Lung (tissue), 12 donors: ENCODE results near the gene NRSN2. TPM values are rescaled to one million over a fixed set of nuclear protein-coding genes. Genes with fewer than 3 reads are reported as not detected.

ENCODE experiments used
- ATAC-seq: fragments of 200-7000 bp; cut with Tn5 transposase; one replicate; pipeline ENCODE4 v1.9.1; 2020; ENCODE audit warnings: moderate number of reproducible peaks; ENCODE audit not compliant: insufficient read depth, low FRiP score
- DNase-seq, 3 donors: peaks; one replicate each; pipeline ENCODE4 v3.0.0-alpha.2; 2013 to 2017
- H3K27ac ChIP-seq, 2 donors: one replicate each; pipeline ENCODE4 v1.5.1; 2013; ENCODE audit warnings: mild to moderate bottlenecking in 2 of 2, moderate library complexity in 2 of 2, control low read depth in 1 of 2, inconsistent platforms in 1 of 2, low read depth in 1 of 2, low read length in 1 of 2
- H3K27me3 ChIP-seq, 3 donors: one replicate each; pipeline ENCODE4 v1.5.1; 2013; ENCODE audit warnings: low read length in 2 of 3; ENCODE audit not compliant: control insufficient read depth in 3 of 3, insufficient read depth in 3 of 3
- H3K36me3 ChIP-seq, 4 donors: one replicate each; pipeline ENCODE4 v1.5.1; 2013; ENCODE audit warnings: low read length in 4 of 4, mild to moderate bottlenecking in 1 of 4, moderate library complexity in 1 of 4; ENCODE audit not compliant: control insufficient read depth in 4 of 4, insufficient read depth in 4 of 4
- H3K4me1 ChIP-seq, 5 donors: one replicate each; pipeline ENCODE4 v1.5.1; 2013; ENCODE audit warnings: low read length in 5 of 5, mild to moderate bottlenecking in 2 of 5, moderate library complexity in 1 of 5; ENCODE audit not compliant: control insufficient read depth in 5 of 5, insufficient read depth in 5 of 5
- H3K4me3 ChIP-seq: one replicate; pipeline ENCODE4 v1.5.1; 2013; ENCODE audit warnings: mild to moderate bottlenecking, control low read depth, moderate library complexity
- H3K9ac ChIP-seq, 2 donors: one replicate each; pipeline ENCODE4 v1.5.1; 2013; ENCODE audit warnings: low read length in 2 of 2, control low read depth in 1 of 2; ENCODE audit not compliant: insufficient read depth in 1 of 2
- H3K9me3 ChIP-seq, 4 donors: one replicate each; pipeline ENCODE4 v1.5.1; 2013; ENCODE audit warnings: low read length in 3 of 4, mild to moderate bottlenecking in 1 of 4, moderate library complexity in 1 of 4; ENCODE audit not compliant: control insufficient read depth in 4 of 4, insufficient read depth in 3 of 4
- WGBS, 2 donors: extraction: QIAGEN DNeasy Blood & Tissue Kit; methylation state at CpG; one replicate each; pipeline ENCODE4 v1.1.7; 2013; 5-methylcytosine and 5-hydroxymethylcytosine counted together
- polyA plus RNA-seq, 2 donors: library from polyadenylated mRNA; stranded (reverse); fragments of 200-250 nt; gene quantifications; one replicate each; pipeline ENCODE4 v1.2.1, GENCODE V29; 2013
- total RNA-seq, 2 donors: library from RNA; depleted of rRNA in 1 of 2; stranded (reverse); fragments of >200 nt in 1 of 2; gene quantifications; one replicate each; pipeline ENCODE4 v1.2.1, GENCODE V29; 2014 to 2021
- TF ChIP-seq, protein P1 (sequence below): IDR thresholded peaks from 2 replicates; pipeline ENCODE4 v1.5.1; 2012; ENCODE audit warnings: mild to moderate bottlenecking; ENCODE audit errors: control extremely low read depth, extremely low read depth
- donor health status: control.
- donor health status: control.
- donor health status: Bipolar disorder and iron deficiency.
- donor health status: healthy.
- donor health status: DM: yes; HTN: yes; CAD: no.

Gene NRSN2
- total and polyA plus RNA-seq, 4 donors, result 15.3 to 43.7 (median 28.6) TPM

DNA sequence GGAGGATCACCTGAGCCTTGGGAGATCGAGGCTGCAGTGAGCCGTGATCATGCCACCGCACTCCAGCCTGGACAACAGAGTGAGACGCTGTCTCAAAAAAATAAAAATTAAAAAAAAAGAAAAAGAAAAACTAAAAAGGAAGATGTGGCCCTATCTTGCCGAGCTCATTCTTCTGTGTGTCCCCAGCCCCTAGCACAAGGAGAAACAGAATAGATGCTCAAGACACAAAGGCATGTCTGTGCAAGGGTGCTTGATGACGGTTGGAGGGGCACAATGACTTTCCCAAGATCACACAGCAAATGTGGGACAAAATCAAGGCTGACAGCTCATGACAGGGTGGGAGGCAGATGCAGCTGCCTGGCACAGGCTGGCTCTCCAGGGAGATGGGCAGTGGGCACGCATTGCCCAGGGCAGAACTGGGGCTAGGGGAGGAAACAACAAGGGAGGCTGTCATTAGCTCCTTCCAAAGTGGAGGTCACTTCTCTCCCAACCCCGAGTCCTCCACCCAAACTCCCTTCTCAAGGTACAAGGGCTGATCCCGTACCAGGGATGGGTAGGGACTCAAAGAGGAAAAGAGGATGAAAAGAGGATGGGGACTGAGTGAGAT lies 775 bp upstream of the NRSN2 start:
- H3K4me1 ChIP-seq, result peaks cover 0 to 6% (median 5%) of the 10 kb centered on the region in 5 donors
- ATAC-seq, result no peak
- no peak for DNase-seq
- TF ChIP-seq, protein P1, sequence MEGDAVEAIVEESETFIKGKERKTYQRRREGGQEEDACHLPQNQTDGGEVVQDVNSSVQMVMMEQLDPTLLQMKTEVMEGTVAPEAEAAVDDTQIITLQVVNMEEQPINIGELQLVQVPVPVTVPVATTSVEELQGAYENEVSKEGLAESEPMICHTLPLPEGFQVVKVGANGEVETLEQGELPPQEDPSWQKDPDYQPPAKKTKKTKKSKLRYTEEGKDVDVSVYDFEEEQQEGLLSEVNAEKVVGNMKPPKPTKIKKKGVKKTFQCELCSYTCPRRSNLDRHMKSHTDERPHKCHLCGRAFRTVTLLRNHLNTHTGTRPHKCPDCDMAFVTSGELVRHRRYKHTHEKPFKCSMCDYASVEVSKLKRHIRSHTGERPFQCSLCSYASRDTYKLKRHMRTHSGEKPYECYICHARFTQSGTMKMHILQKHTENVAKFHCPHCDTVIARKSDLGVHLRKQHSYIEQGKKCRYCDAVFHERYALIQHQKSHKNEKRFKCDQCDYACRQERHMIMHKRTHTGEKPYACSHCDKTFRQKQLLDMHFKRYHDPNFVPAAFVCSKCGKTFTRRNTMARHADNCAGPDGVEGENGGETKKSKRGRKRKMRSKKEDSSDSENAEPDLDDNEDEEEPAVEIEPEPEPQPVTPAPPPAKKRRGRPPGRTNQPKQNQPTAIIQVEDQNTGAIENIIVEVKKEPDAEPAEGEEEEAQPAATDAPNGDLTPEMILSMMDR, result no peak
- no peaks in the 10 kb centered on the region for H3K27me3 ChIP-seq
- H3K4me3 ChIP-seq, result no peak overlapping the region
- peak overlapping the region; percentile 59 to 92 for H3K27ac ChIP-seq
- H3K9ac ChIP-seq, result peak overlapping the region in 1 of 2 donors; percentile 47
- 76 to 79% methylated on average over 9 of the region's 9 CpGs for WGBS, 2 donors
- H3K9me3 ChIP-seq, result peaks cover 0 to 2% (median 0%) of the 10 kb centered on the region in 4 donors
- peaks cover 0 to 14% (median 4%) of the 10 kb centered on the region in 4 donors for H3K36me3 ChIP-seq

DNA sequence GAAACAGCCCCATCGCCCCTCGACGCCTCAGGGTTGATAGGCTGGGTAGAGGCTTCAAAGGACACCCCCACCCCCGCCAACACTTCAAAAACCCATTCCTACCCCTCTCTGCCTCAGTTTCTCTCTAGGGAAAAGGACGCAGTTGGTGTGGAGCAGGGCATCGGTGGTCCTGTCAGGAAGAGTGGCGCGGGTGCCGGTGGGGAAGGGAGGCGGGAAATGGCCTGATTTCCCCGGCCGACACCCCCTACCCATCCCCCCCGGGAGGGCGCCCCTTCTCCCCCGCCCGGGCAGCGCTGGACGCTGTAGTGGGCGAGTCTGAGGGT lies 367 bp downstream of the NRSN2 start:
- H3K4me3 ChIP-seq, result peak overlapping the region; percentile 66
- 0 to 1% methylated on average over 10 to 16 of the region's 19 CpGs for WGBS, 2 donors
- peak overlapping the region; percentile 91 to 92 for H3K27ac ChIP-seq
- H3K4me1 ChIP-seq, result peaks cover 0 to 6% (median 5%) of the 10 kb centered on the region in 5 donors
- ATAC-seq (no peak), DNase-seq (no peak)
- peaks cover 0 to 8% (median 3%) of the 10 kb centered on the region in 4 donors for H3K36me3 ChIP-seq
- H3K9me3 ChIP-seq, result no peaks in the 10 kb centered on the region
- H3K9ac ChIP-seq, result peak overlapping the region; percentile 74 to 80
- TF ChIP-seq, protein P1, result no peak
- H3K27me3 ChIP-seq, result no peaks in the 10 kb centered on the region

DNA sequence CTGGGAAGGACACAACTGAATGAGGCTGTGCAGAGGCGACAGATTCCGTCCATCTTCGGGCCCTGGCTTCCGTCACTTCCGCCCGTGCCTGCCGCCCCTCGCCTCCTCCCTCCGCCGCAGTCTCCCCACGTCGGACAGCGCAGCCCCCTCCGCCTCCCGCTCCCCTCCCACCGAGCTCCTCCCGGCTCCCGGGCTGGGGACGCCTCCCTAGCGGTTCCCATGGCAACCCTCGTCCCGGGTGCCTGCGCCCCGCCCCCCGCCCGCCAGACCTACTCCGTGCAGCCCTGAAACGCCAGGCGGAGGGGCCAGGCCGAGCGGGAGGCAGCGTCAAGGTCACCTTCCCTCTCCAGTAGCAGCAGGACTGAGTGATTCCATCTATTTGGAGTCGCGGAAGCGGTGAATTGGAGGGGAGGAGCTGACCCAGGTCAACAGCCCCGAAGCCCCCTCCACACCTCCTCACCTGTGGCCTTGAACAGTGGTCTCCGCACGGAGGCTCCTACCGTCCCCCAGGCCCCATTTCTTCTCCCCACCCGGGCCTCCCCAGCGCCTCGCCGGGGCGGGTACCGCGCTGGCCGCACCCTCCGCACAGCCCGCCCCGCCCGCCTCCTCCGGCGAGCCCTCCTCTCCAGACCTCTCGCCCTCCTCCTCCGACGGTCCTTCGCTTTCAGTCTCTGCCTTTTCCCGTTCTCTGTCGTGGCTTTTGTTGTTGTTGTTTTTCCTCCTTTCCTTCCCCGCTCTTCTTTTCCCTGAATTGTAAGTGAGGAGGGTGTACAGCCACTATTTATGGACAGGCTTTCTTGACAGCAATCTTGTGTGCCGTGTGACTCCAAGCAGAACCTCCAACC lies 951 bp downstream of the NRSN2 start:
- Histone ChIP-seq H3K9me3 (no peaks in the 10 kb centered on the region), H3K36me3 (peaks cover 0 to 8% (median 3%) of the 10 kb centered on the region in 4 donors), H3K27ac (peak overlapping the region; percentile 91 to 92), H3K4me1 (peaks cover 0 to 6% (median 5%) of the 10 kb centered on the region in 5 donors), H3K9ac (peak overlapping the region; percentile 80 to 90), H3K27me3 (no peaks in the 10 kb centered on the region), H3K4me3 (peak overlapping the region; percentile 66)
- DNase-seq, result peak; percentile 97 to 98 (median 98)
- 0% methylated on average over 49 to 61 of the region's 61 CpGs for WGBS, 2 donors
- peak; percentile 84 for ATAC-seq
- TF ChIP-seq, protein P1, result no peak
